HG03135 (cell line): ENCODE results near the gene ERC2.

Experiments used
- ATAC-seq: cut with Tn5 transposase; IDR thresholded peaks from one replicate; pipeline ENCODE4 v1.9.1; 2021; ENCODE audit warnings: mild to moderate bottlenecking, moderate library complexity; ENCODE audit not compliant: unreplicated experiment

ERC2 gene

GRCh38 chr3:55661141-55661540 lies 807.1 kb downstream of the ERC2 start:
- ATAC-seq = no peak

DNA sequence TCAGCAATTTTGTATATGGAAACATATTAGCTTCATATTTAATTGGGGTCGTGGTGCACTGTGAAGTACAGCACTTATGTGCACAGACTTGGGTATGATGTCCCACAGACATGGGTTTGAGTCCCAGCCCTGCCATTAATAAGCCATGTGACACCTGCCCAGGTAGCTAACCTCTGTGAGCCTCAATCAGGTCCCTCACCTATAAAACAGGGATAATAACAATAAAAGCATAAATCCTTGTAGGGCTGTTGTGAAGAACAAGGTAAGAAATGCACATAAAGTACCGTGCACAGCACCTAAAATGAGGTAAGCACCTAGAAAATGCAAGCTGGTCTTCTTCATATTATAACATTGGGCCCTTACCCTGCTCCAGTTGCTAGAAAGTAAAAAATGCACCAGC lies 807.6 kb downstream of the ERC2 start:
- ATAC-seq = no peak

GRCh38 chr3:55659701-55660100 lies 808.6 kb downstream of the ERC2 start:
- no peak for ATAC-seq

GRCh38 chr3:55658690-55659562 lies 809.3 kb downstream of the ERC2 start:
- no peak for ATAC-seq

GRCh38 chr3:55658270-55658669 lies 810.0 kb downstream of the ERC2 start:
- ATAC-seq = no peak

DNA sequence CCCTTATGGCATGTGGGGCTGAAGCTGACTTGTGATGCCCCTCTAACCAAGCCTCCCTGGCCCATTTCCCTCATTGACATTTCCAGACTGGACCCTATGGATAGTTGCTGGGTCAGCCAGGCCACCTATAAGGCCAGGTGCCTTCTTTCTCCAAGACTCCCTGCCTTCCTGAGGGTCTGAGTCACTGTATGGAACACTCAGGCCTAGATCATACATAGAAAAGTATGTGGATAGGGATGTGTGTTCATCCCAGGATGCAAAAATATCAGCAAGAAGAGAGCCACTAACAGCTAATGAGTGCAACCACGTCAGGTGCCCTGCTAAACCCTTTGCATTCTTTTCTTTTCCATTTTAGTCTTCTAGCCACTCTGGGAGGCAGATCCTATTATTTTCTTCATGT lies 812.7 kb downstream of the ERC2 start:
- no peak for ATAC-seq

DNA sequence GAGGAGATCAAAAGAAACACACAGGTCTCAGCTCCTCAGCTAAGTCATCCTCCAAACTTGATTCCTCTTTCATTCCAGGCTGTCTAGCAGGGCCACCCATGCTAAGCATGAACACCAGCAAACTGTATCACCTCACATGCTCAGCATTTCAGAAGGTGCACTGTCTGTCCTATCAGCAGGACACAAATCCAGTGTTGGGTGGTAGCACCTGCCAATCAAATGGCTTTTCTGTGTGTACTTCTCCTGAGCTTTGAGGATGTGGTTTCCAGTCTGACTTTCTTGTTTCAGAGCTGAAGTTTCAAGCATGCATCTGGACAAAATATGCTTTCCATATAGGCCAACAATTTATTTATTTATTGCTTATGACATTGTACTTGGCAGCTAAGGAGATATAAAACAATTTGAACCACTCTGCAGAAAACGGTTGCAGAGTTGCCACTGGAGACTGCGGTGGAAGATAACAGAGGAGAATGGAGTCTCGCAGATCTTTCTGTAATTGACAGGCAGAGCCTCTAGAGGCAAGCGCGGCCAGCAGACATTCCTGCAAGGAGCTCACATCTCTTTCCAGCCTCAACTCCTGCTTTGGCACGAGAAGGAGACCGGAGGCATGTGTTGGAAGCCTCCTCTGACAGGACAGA lies 814.0 kb downstream of the ERC2 start:
- peak; percentile 83 for ATAC-seq

DNA sequence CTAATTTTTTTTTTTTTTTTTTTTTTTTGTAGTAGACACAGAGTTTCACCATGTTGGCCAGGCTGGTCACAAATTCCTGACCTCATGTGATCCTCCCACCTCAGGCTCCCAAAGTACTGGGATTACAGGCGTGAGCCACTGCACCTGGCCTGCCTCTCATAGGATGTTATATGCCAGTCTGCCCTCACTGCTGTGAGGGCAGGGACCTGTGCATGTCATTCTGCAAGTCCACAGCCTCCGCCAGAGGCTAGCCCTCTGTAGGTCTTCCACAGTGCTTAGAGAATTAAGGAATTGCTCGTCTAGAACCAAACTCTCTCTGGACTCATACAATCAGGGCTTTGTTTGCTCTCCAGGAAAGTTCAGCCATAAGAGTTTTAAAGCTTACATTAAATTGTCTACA lies 817.3 kb downstream of the ERC2 start:
- ATAC-seq = no peak

DNA sequence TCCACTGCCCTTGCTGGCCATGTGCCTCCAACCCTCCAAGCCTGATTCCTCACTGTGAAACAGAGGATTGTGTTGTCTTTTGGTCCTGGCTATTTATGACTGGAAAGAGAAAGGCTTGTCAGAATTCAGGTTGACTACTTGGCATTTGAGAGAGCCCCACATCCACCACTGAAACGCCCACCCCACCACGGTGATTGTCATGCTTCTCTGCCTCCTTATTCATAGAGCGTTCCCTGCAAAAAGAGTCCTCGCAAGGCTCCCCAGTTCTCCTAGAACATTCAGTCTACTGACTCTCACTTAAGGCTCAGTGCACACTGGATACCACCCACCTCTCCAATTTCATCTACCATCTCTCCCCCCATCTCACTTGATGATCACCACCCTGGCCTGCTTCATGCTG lies 818.3 kb downstream of the ERC2 start:
- ATAC-seq = no peak

DNA sequence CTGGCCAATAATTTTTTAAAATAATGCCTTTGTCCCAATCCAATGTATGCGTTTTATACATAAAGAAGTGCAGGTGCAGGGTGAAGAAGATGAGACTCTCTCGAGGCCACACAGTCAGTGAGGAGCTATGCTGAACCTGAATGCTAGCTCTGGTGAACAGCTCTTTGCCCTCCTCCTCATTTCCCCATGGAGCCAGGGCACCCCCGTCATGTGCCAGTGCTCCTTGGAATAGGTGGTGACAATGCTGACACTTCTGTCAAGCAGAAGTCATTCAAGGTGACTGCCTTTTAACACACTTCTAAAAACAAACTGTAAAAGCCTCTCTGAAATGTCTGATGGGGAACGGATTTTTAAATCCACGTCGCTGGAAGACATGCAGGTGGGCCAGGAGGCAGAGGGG lies 818.7 kb downstream of the ERC2 start:
- no peak for ATAC-seq

- ATAC-seq = no peak
Measured at GRCh38 chr3:55648591-55649318, 819.5 kb downstream of the ERC2 start.

DNA sequence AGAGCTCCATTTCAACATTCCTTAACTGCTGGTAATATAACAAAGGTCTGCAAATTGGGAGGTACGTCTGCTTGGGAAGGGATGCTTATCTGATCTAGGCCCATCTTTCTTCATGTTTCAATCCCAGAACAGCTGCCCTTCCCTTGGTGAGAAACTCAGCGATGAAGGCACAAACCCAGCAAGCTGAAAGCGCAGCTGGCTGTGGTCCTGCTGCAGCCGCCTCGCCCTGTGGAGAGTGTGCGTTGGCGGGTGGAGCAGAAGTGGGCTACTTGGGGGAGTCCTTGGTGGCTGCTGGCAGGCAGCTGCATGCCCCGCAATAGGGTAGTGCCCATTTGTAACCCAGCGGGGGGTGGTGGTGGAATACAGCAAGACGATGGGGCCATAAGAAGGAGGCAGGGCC lies 820.6 kb downstream of the ERC2 start:
- ATAC-seq = no peak

- ATAC-seq = no peak
Measured at GRCh38 chr3:55647063-55647462, 821.2 kb downstream of the ERC2 start.

- no peak for ATAC-seq
Measured at GRCh38 chr3:55646121-55646520, 822.1 kb downstream of the ERC2 start.

DNA sequence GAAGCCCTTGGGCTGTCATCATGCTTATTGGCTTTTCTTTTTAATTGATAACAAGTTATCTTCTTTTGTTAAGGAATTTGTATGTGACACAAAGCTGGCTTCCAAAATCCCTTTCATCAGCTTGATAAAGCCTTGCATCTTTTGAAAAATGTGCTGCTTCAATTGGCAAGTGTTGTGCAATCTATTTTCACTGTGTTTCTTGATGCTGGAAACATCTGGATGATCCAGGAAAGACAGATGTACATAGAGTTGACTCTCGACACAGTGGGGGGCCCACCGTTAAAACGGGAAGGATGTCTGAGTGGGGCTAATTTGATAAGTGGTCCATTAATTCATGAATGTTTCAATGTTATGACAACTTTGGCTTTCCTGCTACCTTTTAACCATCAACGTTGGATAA lies 822.8 kb downstream of the ERC2 start:
- no peak for ATAC-seq

DNA sequence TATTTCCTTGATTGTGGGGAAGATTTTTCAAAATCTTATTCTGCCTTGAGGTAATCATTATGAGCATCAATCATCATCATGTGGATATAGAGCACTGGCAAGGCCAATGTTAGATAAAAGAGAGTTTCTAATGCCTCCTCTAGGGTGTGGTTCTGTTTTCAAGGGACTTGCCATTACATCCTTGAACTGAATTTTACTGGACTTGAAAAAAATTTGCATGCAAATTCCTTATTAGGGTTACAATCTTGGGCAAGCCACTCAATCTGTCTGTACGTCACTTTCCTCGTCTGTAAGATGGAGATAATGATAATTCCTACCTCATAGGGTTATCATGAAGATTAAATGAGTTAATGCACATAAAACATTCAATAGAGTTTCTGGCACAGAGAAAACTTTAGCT lies 825.0 kb downstream of the ERC2 start:
- ATAC-seq = no peak

DNA sequence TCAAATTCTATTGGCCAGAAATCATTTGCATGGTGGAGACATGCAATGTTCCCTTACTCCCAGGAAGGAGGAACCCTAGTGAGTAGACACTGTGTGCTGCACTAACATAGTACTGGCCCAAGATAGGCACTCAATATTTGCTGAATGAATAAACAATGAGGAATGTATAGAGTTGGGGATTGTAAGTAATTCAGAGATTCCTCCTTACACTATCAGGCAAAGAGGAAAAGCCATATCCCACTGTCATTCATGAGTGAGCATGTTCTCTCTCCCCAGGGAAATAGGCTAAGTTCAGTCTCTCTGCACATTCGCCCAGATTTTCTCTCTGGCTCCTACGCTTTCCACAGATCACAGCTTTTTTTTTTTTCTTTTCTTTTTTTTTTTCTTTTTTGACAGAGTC lies 826.3 kb downstream of the ERC2 start:
- ATAC-seq = no peak

DNA sequence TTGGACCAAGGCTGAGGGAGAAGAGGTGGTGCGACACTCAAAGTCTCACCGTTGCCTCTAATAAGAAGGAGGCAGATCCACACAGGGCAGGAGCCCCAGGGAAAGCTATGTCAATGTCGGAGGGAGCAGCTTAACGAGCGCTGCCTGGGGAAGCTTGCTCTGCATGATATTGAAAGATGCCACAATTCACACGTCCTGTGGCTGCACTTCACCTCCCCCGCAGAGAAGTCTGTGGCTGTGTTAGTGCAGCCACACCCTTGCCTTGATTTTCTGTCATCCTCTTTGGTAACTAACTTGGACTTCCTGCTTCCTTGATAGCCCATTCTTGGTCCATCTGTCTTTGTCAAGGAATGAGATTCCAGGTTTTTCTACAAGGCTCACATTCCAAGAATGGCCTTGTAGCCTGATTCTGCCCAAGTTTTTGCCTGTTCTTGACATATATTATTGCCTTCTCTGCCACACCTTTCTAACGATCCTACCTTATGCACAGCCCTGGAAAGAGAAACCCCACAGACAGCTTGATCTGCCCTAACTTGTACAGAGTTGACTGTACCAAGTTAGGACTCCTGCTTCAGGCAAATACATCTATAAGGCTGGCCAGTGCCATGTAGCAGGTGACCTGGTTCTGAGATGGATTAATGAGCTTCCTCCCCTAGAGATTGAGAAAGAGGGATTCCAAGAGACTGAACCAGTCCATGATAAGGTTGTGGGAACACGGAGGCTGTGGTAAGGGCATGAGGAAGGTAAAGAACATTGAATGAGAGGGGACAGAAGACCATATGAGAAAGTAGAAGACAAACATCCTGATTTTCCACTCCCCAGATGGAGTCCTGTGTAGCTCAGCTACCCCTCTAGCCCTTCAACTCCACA lies 828.1 kb downstream of the ERC2 start:
- ATAC-seq = no peak

GRCh38 chr3:55639143-55639542 lies 829.1 kb downstream of the ERC2 start:
- ATAC-seq = no peak

GRCh38 chr3:55637906-55638638 lies 830.2 kb downstream of the ERC2 start:
- no peak for ATAC-seq
